Measurements from ENCODE around the gene ASXL1. TPM values are rescaled to one million over a fixed set of nuclear protein-coding genes. Genes with fewer than 3 reads are reported as not detected.

The ASXL1 gene
- total and polyA plus RNA-seq, 10 of the 15 experiments (the other 5 are each of a cell fraction or from before 2014, with no cell fraction given): 11.0 to 87.6 (median 56.8) TPM

DNA sequence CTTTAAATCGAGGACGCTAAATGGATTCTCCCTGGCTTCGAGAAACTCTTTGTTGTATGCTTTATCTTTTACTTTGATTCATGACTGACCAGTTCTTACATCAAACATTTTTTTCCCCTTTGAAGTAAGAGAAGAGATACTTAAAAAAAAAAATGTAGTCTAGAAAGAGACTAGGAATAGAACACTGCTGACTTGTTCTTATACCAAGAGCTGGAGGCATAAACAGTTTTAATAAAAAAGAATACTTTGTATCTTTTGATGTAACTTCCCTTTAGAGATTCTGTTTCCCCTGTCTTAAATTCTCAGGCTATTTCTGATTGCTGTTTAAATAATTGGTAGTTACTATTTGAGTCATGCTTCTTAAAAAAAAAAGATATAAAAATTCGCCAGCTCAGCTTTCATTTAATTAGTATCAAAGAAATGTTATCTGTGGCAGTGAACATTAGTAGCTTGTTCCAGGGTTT, 4.8 kb downstream of the ASXL1 start (continued):
- TF ChIP-seq, protein P1, sequence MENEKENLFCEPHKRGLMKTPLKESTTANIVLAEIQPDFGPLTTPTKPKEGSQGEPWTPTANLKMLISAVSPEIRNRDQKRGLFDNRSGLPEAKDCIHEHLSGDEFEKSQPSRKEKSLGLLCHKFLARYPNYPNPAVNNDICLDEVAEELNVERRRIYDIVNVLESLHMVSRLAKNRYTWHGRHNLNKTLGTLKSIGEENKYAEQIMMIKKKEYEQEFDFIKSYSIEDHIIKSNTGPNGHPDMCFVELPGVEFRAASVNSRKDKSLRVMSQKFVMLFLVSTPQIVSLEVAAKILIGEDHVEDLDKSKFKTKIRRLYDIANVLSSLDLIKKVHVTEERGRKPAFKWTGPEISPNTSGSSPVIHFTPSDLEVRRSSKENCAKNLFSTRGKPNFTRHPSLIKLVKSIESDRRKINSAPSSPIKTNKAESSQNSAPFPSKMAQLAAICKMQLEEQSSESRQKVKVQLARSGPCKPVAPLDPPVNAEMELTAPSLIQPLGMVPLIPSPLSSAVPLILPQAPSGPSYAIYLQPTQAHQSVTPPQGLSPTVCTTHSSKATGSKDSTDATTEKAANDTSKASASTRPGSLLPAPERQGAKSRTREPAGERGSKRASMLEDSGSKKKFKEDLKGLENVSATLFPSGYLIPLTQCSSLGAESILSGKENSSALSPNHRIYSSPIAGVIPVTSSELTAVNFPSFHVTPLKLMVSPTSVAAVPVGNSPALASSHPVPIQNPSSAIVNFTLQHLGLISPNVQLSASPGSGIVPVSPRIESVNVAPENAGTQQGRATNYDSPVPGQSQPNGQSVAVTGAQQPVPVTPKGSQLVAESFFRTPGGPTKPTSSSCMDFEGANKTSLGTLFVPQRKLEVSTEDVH (IDR thresholded peaks at IDR 0.05; ENCODE audit: low read depth, partially characterized antibody): no peak
- TF ChIP-seq HDGF (IDR thresholded peaks at IDR 0.05): no peak
- TF ChIP-seq RBBP5 (conservative IDR thresholded peaks at IDR 0.05): no peak
- TF ChIP-seq, protein P2, sequence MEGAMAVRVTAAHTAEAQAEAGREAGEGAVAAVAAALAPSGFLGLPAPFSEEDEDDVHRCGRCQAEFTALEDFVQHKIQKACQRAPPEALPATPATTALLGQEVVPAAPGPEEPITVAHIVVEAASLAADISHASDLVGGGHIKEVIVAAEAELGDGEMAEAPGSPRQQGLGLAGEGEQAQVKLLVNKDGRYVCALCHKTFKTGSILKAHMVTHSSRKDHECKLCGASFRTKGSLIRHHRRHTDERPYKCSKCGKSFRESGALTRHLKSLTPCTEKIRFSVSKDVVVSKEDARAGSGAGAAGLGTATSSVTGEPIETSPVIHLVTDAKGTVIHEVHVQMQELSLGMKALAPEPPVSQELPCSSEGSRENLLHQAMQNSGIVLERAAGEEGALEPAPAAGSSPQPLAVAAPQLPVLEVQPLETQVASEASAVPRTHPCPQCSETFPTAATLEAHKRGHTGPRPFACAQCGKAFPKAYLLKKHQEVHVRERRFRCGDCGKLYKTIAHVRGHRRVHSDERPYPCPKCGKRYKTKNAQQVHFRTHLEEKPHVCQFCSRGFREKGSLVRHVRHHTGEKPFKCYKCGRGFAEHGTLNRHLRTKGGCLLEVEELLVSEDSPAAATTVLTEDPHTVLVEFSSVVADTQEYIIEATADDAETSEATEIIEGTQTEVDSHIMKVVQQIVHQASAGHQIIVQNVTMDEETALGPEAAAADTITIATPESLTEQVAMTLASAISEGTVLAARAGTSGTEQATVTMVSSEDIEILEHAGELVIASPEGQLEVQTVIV (IDR thresholded peaks at IDR 0.05; ENCODE audit: borderline replicate concordance, partially characterized antibody): no peak
- no peak for TF ChIP-seq RCOR1 (conservative IDR thresholded peaks at IDR 0.05; ENCODE audit: low read depth, low read length)

DNA sequence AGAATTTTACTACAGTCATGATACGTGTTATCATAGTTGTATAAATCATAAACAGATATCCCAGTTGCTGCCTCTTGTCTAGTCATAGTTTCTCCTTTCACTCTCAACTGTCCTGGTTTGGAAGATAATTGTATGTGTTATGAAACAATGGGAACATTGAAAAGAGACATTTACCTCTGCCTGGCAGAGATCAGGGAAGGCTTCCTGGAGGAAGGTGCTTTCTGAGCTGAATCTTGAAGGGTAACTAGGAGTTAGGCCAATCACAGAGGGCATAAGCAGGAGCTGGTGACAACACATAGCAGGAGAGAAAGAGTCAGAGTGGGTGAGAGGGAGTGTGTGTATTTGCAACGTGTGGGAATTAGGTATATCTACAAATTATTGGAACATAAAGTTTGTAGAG, 5.4 kb downstream of the ASXL1 start:
- peak overlapping the region; percentile 29; the same call in 1 of the 2 replicates for H3K27ac ChIP-seq (ENCODE audit: control insufficient read depth, insufficient read depth)
- no peak for TF ChIP-seq ZNF24 (IDR thresholded peaks at IDR 0.05)
- TF ChIP-seq IRF3 (IDR thresholded peaks at IDR 0.05): no peak
- no peak for TF ChIP-seq EED (IDR thresholded peaks at IDR 0.05; ENCODE audit: low read depth)
- TF ChIP-seq, protein P2 (IDR thresholded peaks at IDR 0.05; ENCODE audit: borderline replicate concordance, partially characterized antibody): no peak
- no peak for TF ChIP-seq CHD2 (IDR thresholded peaks at IDR 0.05; ENCODE audit: borderline replicate concordance, low read depth, low read length)
- TF ChIP-seq WRNIP1 (IDR thresholded peaks at IDR 0.05; ENCODE audit: borderline replicate concordance, low read depth, low read length): no peak
- no peak for TF ChIP-seq DPF2 (IDR thresholded peaks at IDR 0.05)
- POLR2A ChIA-PET: interaction anchor here (0.5 to 1.8 kb wide), 4 partner anchors 10 to 261 kb away, joined by 4 to 6 read pairs (median 4); no protein-coding TSS in a partner anchor
- CTCF ChIA-PET: interaction anchor here (0.6 to 3.2 kb wide), 6 partner anchors 10 to 78 kb away, joined by 3 to 7 read pairs (median 4); no protein-coding TSS in a partner anchor
- H3K9me3 ChIP-seq (replicated peaks; ENCODE audit: control insufficient read depth, insufficient read depth, low read length): no peaks in the 10 kb centered on the region; the same call in 2 of the 3 replicates
- H3K9ac ChIP-seq (ENCODE audit: control insufficient read depth, insufficient read depth, low read length): no peak overlapping the region
- no peak overlapping the region for H2AFZ ChIP-seq (ENCODE audit: control insufficient read depth, low read depth, low read length)
- in situ Hi-C loops (cut with MboI): no loop called here
- ATAC-seq: no peak; the same call in 2 of the 3 replicates
- H4K20me1 ChIP-seq (ENCODE audit: control insufficient read depth, insufficient read depth): peaks cover 9% of the 10 kb centered on the region
- SMC1A ChIA-PET (ENCODE audit: uncharacterized antibody, unreplicated experiment): interaction anchor here (0.7 to 3.4 kb wide), 8 partner anchors 9 to 289 kb away, joined by 3 to 23 read pairs (median 4); no protein-coding TSS in a partner anchor
- no peaks in the 10 kb centered on the region for H3K27me3 ChIP-seq (replicated peaks in 1 of 2; ENCODE audit: control insufficient read depth in 2 of 2, insufficient read depth in 2 of 2, low read length in 1 of 2)
- no peak for DNase-seq (ENCODE audit: low read depth, low spot score)
- peaks cover 93% of the 10 kb centered on the region for H3K79me2 ChIP-seq (ENCODE audit: control insufficient read depth, insufficient read depth, low read length)
- H3K4me2 ChIP-seq (ENCODE audit: control insufficient read depth, insufficient read depth): peak overlapping the region; percentile 94
- 7% methylated on average over 2 of the region's 2 CpGs for WGBS (ENCODE audit: insufficient coverage, insufficient replicate concordance, low lambda C conversion rate, missing lambda C conversion rate)
- H3K36me3 ChIP-seq (ENCODE audit: control insufficient read depth in 2 of 2, insufficient read depth in 2 of 2, low read length in 1 of 2): peaks cover 0 to 1% of the 10 kb centered on the region in 2 experiments; a peak in 2 of 4 replicates
- H3K4me1 ChIP-seq (ENCODE audit: control insufficient read depth, insufficient read depth, low read length): peaks cover 35% of the 10 kb centered on the region
- intact Hi-C loops (cut with micrococcal nuclease; ENCODE audit: unreplicated experiment): no loop called here
- no TSS peak for BruUV-seq (replicated peaks)
- RAD21 ChIA-PET (ENCODE audit: unreplicated experiment): interaction anchor here (0.7 to 1.7 kb wide), 6 partner anchors 8 to 78 kb away, joined by 3 to 9 read pairs (median 4); no protein-coding TSS in a partner anchor
- H3K4me3 ChIP-seq: peak overlapping the region; percentile 46; the same call in 1 of the 2 replicates
- no peak for FAIRE-seq
